Caco-2 (cell line): ENCODE data around the gene MEGF9. TPM values are rescaled to one million over a fixed set of nuclear protein-coding genes. Genes with fewer than 3 reads are reported as not detected.

Experiments used
- BruUV-seq: library from RNA; stranded (reverse); fragments of 400-500 nt; replicated peaks from 2 replicates; lab custom pipeline; 2021; lab: Mats Ljungman, UMichigan
- CTCF ChIA-PET: fragments of 300-600 bp; sonication (Branson Sonifier 250); formaldehyde crosslinking; loops from one replicate; lab custom pipeline; 2022; ENCODE audit warnings: antibody characterized with exemption; lab: Charles Lee
- POLR2A ChIA-PET: fragments of 300-600 bp; sonication (Branson Sonifier 250); formaldehyde crosslinking; loops from one replicate; lab custom pipeline; 2022; ENCODE audit warnings: antibody characterized with exemption; lab: Charles Lee
- DNase-seq, 2 experiments: peaks; one replicate each; pipeline versions ENCODE4 v3.0.0 to v3.0.0-alpha.2; 2020 to 2022
- H3K27me3 ChIP-seq: replicated peaks from 2 replicates; pipeline ENCODE4 v1.6.0; 2011; ENCODE audit warnings: low read length; ENCODE audit not compliant: control insufficient read depth, insufficient read depth
- H3K36me3 ChIP-seq: 2 replicates; pipeline ENCODE4 v1.5.1; 2011; ENCODE audit warnings: low read length; ENCODE audit not compliant: control insufficient read depth, insufficient read depth
- H3K4me1 ChIP-seq: fragments of 250-450 bp; sonication (Bioruptor Pico); 2 replicates; pipeline ENCODE4 v1.5.1; 2020; ENCODE audit warnings: mild to moderate bottlenecking
- H3K4me3 ChIP-seq: 2 replicates; pipeline ENCODE4 v1.5.1; 2011; ENCODE audit warnings: low read depth, mild to moderate bottlenecking, control low read depth, low read length
- H3K9me3 ChIP-seq: fragments of 250-450 bp; sonication (Bioruptor Pico); 2 replicates; pipeline ENCODE4 v1.5.1; 2020; ENCODE audit warnings: mild to moderate bottlenecking, moderate library complexity
- H3K27ac Mint-ChIP-seq: one replicate; pipeline ENCODE4 v1.8.0; 2022; ENCODE audit warnings: mixed read lengths; ENCODE audit not compliant: unreplicated experiment
- H3K27me3 Mint-ChIP-seq: one replicate; pipeline ENCODE4 v1.8.0; 2022; ENCODE audit warnings: mixed read lengths; ENCODE audit not compliant: insufficient read depth, unreplicated experiment
- H3K36me3 Mint-ChIP-seq: one replicate; pipeline ENCODE4 v1.8.0; 2022; ENCODE audit warnings: mild to moderate bottlenecking, mixed read lengths; ENCODE audit not compliant: insufficient read depth, unreplicated experiment
- H3K4me1 Mint-ChIP-seq: one replicate; pipeline ENCODE4 v1.8.0; 2022; ENCODE audit warnings: low read depth, mixed read lengths; ENCODE audit not compliant: unreplicated experiment
- H3K4me3 Mint-ChIP-seq: one replicate; pipeline ENCODE4 v1.8.0; 2022; ENCODE audit warnings: mild to moderate bottlenecking, moderate library complexity, mixed read lengths; ENCODE audit not compliant: unreplicated experiment
- H3K9me3 Mint-ChIP-seq: one replicate; pipeline ENCODE4 v1.8.0; 2022; ENCODE audit warnings: mixed read lengths; ENCODE audit not compliant: unreplicated experiment
- intact Hi-C: fragments of 100-400 bp; cut with micrococcal nuclease; formaldehyde crosslinking; loops from one replicate; pipeline ENCODE4 v1.10.0; 2022; ENCODE audit not compliant: unreplicated experiment
- total RNA-seq: library from RNA; stranded (reverse); gene quantifications from 2 replicates; pipeline ENCODE4 v1.2.3, GENCODE V29; 2022
- TF ChIP-seq, protein P1 (sequence below), 2 experiments: fragments of 200-600 bp in 1 of 2; IDR thresholded peaks; 1 replicate in 1 of 2; 2 replicates in 1 of 2; pipeline versions ENCODE4 v1.5.1 to v1.8.0; 2011 to 2022; ENCODE audit warnings: antibody characterized with exemption in 1 of 2, control low read depth in 1 of 2, inconsistent platforms in 1 of 2, low read depth in 1 of 2, low read length in 1 of 2, mild to moderate bottlenecking in 1 of 2, moderate library complexity in 1 of 2; ENCODE audit not compliant: insufficient read depth in 1 of 2, severe bottlenecking in 1 of 2, unreplicated experiment in 1 of 2

The MEGF9 gene
- total RNA-seq, 1 experiment from 2014 or later = 2.9 TPM

- no peaks in the 10 kb centered on the region for H3K4me1 ChIP-seq
- Mint-ChIP-seq H3K27me3 (no peaks in the 10 kb centered on the region), H3K27ac (no peak overlapping the region), H3K9me3 (no peaks in the 10 kb centered on the region), H3K4me1 (no peaks in the 10 kb centered on the region), H3K36me3 (no peaks in the 10 kb centered on the region), H3K4me3 (no peak overlapping the region)
- H3K9me3 ChIP-seq = no peaks in the 10 kb centered on the region
- POLR2A ChIA-PET = no interaction called here
- BruUV-seq = no TSS peak
- no peaks in the 10 kb centered on the region for H3K36me3 ChIP-seq
- intact Hi-C loops = no loop called here
- DNase-seq = no peak
- CTCF ChIA-PET = no interaction called here
- no peak overlapping the region for H3K4me3 ChIP-seq
- H3K27me3 ChIP-seq = no peaks in the 10 kb centered on the region
- TF ChIP-seq, protein P1, sequence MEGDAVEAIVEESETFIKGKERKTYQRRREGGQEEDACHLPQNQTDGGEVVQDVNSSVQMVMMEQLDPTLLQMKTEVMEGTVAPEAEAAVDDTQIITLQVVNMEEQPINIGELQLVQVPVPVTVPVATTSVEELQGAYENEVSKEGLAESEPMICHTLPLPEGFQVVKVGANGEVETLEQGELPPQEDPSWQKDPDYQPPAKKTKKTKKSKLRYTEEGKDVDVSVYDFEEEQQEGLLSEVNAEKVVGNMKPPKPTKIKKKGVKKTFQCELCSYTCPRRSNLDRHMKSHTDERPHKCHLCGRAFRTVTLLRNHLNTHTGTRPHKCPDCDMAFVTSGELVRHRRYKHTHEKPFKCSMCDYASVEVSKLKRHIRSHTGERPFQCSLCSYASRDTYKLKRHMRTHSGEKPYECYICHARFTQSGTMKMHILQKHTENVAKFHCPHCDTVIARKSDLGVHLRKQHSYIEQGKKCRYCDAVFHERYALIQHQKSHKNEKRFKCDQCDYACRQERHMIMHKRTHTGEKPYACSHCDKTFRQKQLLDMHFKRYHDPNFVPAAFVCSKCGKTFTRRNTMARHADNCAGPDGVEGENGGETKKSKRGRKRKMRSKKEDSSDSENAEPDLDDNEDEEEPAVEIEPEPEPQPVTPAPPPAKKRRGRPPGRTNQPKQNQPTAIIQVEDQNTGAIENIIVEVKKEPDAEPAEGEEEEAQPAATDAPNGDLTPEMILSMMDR (IDR thresholded peaks at IDR 0.05; ENCODE audit: insufficient read depth in 1 of 2, low read depth in 1 of 2, low read length in 1 of 2, severe bottlenecking in 1 of 2, unreplicated experiment in 1 of 2) = no peak
Measured at GRCh38 chr9:120652934-120653333, 61.3 kb downstream of the MEGF9 start.

DNA sequence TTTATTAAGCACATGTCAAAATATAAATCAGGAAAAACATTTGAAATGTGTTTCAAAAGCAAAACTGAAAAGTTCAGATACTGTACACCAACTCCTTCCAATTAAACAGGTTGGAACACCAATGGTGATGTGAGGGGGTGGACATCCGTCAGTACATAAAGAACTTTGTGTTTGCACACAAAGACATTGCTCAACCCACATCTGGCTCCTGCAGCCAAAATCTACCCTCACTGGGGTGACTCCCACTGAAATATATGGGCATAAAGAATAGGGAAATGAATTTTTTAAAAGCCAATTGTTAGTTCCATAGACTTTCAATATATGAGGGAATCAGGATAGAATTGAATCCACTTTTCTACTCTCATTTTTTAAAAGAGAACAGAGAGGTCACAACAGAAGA is 63.9 kb downstream of the MEGF9 start:
- intact Hi-C loops = no loop called here
- Histone ChIP-seq H3K4me3 (no peak overlapping the region), H3K27me3 (no peaks in the 10 kb centered on the region), H3K9me3 (no peaks in the 10 kb centered on the region), H3K4me1 (no peaks in the 10 kb centered on the region), H3K36me3 (no peaks in the 10 kb centered on the region)
- TF ChIP-seq, protein P1 (IDR thresholded peaks at IDR 0.05; ENCODE audit: insufficient read depth in 1 of 2, low read depth in 1 of 2, low read length in 1 of 2, severe bottlenecking in 1 of 2, unreplicated experiment in 1 of 2) = no peak
- no peak for DNase-seq
- Mint-ChIP-seq H3K36me3 (no peaks in the 10 kb centered on the region), H3K27me3 (no peaks in the 10 kb centered on the region), H3K9me3 (no peaks in the 10 kb centered on the region), H3K4me1 (no peaks in the 10 kb centered on the region), H3K4me3 (no peak overlapping the region), H3K27ac (no peak overlapping the region)
- POLR2A ChIA-PET = no interaction called here
- no TSS peak for BruUV-seq
- CTCF ChIA-PET = no interaction called here

- intact Hi-C loops = no loop called here
- ChIA-PET POLR2A (no interaction called here), CTCF (no interaction called here)
- no peaks in the 10 kb centered on the region for H3K36me3 Mint-ChIP-seq
- H3K27ac Mint-ChIP-seq = no peak overlapping the region
- H3K27me3 Mint-ChIP-seq = no peaks in the 10 kb centered on the region
- Histone ChIP-seq H3K9me3 (no peaks in the 10 kb centered on the region), H3K4me3 (no peak overlapping the region), H3K36me3 (no peaks in the 10 kb centered on the region), H3K27me3 (no peaks in the 10 kb centered on the region), H3K4me1 (no peaks in the 10 kb centered on the region)
- TF ChIP-seq, protein P1 (IDR thresholded peaks at IDR 0.05; ENCODE audit: insufficient read depth in 1 of 2, low read depth in 1 of 2, low read length in 1 of 2, severe bottlenecking in 1 of 2, unreplicated experiment in 1 of 2) = no peak
- H3K4me3 Mint-ChIP-seq = no peak overlapping the region
- no peaks in the 10 kb centered on the region for H3K4me1 Mint-ChIP-seq
- BruUV-seq = no TSS peak
- H3K9me3 Mint-ChIP-seq = no peaks in the 10 kb centered on the region
- no peak for DNase-seq
Measured at GRCh38 chr9:120648581-120649197, 65.6 kb downstream of the MEGF9 start.
